Fibroblast of mammary gland (primary cell): ENCODE data around the gene MOB2.

Experiments
- DNase-seq: peaks from one replicate; pipeline ENCODE4 v3.0.0-alpha.2; 2010; ENCODE audit warnings: low read depth
- H3K4me3 ChIP-seq: 2 replicates; pipeline ENCODE4 v1.5.1; 2011; ENCODE audit warnings: low read depth, mild to moderate bottlenecking, low read length, moderate library complexity; ENCODE audit not compliant: control insufficient read depth
- TF ChIP-seq, protein P1 (sequence below): conservative IDR thresholded peaks from 2 replicates; pipeline ENCODE4 v1.5.1; 2011; ENCODE audit warnings: low read depth, low read length, inconsistent platforms; ENCODE audit not compliant: control insufficient read depth, insufficient read depth

The MOB2 gene

GRCh38 chr11:1461826-1462697 is 24.5 kb downstream of the MOB2 start:
- no peak overlapping the region for H3K4me3 ChIP-seq
- TF ChIP-seq, protein P1, sequence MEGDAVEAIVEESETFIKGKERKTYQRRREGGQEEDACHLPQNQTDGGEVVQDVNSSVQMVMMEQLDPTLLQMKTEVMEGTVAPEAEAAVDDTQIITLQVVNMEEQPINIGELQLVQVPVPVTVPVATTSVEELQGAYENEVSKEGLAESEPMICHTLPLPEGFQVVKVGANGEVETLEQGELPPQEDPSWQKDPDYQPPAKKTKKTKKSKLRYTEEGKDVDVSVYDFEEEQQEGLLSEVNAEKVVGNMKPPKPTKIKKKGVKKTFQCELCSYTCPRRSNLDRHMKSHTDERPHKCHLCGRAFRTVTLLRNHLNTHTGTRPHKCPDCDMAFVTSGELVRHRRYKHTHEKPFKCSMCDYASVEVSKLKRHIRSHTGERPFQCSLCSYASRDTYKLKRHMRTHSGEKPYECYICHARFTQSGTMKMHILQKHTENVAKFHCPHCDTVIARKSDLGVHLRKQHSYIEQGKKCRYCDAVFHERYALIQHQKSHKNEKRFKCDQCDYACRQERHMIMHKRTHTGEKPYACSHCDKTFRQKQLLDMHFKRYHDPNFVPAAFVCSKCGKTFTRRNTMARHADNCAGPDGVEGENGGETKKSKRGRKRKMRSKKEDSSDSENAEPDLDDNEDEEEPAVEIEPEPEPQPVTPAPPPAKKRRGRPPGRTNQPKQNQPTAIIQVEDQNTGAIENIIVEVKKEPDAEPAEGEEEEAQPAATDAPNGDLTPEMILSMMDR: no peak
- no peak for DNase-seq

DNA sequence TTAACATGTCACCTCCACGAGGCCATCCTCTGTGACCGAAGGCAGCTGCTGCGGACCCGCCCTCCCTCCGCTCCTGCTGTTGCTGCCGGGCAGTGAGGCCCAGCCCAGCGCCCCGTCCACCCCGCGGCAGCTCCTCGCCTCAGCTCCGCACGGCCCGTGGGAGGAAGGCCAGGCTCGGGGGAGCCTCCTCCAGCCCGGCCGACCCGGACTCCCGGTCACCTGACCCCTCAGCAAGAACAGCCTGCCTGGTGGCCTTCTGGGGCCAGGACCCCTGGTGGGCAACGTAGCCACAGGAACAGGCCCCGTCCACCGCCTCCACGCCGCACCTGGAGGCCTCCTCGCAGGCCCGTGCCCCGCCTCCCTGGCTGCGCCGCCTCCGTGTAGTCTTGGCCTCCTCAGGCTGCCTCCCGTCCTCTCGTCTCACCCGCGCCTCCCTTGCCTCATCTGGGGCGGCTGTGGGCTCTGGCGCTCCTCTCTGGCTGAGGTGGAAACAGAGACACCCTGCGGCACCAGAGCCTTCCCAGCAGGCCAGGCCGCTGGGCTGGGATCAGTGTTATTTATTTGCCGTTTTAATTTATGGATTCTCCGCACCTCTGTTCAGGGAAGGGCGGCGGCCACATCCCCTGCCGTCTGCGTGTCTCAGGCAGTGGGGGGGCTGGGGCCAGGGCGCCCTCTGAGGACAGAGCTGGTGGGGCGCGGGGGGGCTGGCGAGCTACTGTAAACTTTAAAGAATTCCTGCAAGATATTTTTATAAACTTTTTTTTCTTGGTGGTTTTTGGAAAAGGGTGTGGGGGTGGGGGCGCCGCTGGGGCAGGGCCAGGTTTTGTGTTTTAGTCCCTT is 25.4 kb downstream of the MOB2 start:
- H3K4me3 ChIP-seq: no peak overlapping the region
- TF ChIP-seq, protein P1: no peak
- DNase-seq: peak; percentile 8

GRCh38 chr11:1460396-1460985 is 26.1 kb downstream of the MOB2 start:
- DNase-seq: peak; percentile 51
- TF ChIP-seq, protein P1: no peak
- H3K4me3 ChIP-seq: no peak overlapping the region

DNA sequence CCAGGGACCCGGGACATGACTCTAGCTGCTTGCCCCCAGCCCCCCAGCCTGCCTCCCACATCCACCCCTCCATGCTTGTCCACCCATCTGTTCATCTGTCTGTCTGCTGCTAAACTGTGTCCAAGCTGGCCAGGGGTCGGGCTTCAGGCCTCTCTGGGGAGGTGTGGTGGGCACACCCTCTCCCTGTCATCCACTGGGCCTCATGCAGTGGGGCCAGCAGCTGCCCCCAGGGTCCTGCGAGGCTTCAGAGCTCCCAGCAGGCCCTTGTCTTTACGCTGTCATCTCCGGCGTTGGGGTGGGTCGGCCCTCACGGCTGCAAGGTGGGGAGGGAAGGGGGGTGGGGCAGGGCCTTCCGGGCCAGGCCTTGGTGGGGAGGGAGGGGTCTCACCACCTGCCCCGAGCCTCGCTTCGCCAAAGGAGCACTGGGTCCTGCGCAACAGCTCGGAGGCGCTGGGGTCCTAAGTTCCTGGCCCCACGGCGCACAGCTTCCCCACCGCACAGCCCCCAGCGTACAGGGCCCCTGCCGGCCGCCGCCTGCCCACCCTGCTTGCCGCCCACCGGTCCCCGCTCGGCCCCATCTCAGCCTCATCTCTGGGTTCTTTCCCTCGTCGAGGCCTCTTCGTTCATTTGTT is 26.7 kb downstream of the MOB2 start:
- TF ChIP-seq, protein P1: no peak
- DNase-seq: no peak
- H3K4me3 ChIP-seq: no peak overlapping the region

DNA sequence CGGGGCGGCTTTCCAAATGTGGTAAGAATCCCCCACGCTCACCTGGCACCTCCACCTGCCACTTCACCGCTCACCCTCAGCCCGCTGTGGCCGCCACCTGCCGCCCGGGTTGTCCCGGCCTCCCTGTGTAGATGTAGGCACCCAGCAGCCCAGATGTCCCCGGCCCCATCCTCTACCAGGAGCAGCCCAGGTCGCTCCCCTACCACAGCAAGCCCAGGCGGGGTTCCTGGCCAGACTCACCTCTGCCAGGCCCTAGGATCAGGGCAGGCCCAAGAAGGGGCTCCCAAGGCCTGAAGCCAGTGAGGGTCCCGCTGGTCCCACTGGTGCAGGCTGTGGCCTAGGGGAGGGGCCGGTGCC is 27.4 kb downstream of the MOB2 start:
- TF ChIP-seq, protein P1: no peak
- no peak overlapping the region for H3K4me3 ChIP-seq
- no peak for DNase-seq
